GM18526 (cell line): ENCODE results near the gene NDUFV3.
A peak's percentile ranks its signal among the peaks of the same experiment; 100 is the strongest.

Source experiments
- POLR2A ChIP-seq: IDR thresholded peaks from 3 replicates; pipeline ENCODE4 v1.6.1; 2011; ENCODE audit not compliant: insufficient read length; ENCODE audit errors: extremely low read depth

Gene NDUFV3

DNA sequence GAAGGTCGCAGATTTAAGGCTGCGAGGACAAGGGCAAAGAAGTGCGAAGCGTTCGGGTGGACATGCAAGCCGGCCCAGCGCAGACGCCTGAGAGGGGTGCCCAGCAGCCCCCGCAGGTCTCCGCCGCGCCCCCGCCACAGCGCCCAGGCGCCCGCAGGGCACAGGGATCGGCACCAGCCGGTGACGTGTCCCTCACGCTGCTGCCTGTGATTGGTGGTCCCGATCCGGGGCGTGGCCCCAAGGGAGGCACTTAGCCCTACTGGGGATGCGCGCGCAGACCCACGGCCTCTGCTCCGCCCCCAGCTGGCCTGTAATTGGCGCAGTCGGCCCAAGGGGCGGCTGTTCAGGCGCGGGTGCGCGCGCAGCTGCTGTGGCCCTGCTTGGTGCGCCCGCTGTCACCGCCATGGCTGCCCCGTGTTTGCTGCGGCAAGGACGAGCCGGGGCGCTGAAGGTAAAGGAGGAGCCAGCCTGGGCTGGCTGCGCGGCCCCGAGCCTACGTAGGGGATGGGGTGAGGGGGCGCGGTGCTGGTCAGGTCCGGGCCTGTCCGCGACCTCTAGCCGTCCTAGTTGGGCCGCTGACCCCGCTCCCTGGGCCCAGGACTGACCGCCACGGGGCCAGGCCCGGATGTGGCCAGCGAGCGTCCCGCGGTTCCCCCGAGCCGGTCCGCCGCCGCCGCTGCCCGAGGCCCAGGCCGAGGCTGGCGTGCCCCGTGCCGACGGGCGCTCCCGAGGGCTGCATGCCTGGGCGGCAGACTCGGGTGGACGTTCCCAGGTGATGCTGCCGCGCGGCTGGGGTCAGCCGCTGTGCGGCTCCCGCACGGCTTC is at the start of gene NDUFV3:
TSS of gene NDUFV3 (plus strand) at position 379 of the 825 bp plus-strand sequence. CDS start at position 404, 25 bp downstream.
- peak; percentile 93 for TF ChIP-seq POLR2A

DNA sequence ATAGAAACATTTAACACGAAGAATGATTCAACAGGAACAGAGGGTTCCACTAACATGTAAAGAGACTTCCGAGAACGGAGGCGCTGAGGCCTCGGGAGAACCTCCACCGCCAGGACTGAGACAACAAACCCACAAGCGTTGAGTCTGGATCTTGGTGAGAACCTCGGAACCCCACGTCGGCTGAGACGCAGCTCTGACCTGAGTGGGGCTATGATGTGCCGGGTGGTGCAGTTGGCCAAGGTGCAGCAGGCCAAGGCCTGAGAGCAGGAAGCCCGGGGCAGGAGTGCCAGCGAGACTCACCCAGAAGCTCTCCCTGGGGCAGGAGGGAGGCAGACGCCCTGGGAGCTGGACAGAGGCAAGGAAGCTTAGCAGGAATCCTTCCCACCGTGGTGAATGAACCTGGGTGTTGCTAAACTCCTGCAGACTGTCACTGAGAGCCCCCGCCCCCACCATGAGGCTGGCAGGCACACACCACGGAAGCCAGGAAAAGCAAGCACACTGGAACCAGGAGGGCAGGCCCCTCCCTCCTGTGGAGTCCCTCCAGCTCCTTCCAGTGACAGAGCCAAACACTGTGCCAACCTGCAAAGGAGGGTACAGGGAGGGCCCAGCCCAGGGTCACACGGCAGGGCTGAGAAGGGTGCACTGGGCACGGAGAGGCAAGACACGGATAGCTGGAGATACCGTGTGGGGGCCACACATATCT is 48.5 kb upstream of the NDUFV3 start:
- TF ChIP-seq POLR2A: no peak

DNA sequence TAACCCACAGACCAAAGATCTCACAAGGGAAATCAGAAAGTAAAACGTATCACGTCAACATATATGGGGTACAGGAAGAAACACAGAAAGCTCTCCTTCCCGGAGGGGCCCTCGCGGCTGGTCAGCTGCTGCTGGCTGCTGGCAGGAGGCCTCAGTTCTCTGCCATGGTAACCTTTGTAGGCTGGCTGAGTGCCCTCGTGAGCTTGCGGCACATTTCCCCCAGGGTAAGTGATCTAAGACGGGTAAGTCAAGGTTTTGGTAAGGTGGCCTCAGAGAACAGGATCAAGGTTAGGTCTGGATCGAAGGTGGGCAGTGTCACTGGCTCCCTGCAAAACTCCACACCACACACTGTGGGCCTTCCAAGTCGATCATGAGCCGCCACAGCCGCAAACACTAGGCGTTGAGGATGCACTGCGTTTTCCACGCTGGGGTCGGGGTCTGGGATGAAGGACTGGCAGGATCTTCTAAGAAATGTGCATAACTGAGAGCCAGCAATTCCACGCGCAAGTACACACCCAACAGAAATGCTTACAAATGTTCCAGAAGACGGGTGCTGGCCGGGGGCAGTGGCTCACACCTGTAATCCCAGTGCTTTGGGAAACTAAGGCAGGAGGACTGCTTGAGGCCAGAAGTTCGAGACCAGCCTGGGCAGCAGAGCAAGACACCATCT is 47.7 kb upstream of the NDUFV3 start:
- no peak for TF ChIP-seq POLR2A

- no peak for TF ChIP-seq POLR2A
Measured at GRCh38 chr21:42846221-42846620, 46.9 kb upstream of the NDUFV3 start.

DNA sequence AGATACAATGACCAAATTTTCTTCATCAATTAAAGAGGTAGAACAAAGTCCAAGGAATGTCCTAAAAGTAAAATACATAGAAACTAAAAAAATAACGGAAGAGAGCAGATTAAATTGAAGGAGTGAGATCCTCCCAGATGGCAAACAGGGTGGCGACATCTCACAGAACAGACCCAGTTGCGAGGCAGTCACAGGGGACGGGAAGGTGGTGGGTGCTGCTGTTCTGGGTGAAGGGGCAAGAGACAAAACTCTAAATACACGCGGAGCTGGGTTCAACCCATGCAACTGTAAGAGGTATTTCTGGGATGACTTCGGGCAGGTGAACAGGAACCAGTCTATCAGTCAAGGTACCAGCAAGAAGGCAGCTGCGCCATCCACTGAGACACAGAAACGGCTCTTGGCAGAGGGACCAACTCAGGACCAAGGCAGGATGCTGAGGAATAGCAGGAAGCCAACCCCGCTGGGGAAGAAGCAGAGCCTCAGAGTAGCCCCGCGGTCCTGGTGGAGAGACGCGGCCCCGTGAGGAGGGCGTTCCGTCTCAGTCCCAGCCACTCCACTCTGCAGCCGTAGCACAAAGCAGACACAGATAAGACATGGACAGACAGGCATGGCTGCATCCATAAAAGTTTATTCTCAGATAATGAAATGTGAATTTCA is 45.9 kb upstream of the NDUFV3 start:
- no peak for TF ChIP-seq POLR2A

DNA sequence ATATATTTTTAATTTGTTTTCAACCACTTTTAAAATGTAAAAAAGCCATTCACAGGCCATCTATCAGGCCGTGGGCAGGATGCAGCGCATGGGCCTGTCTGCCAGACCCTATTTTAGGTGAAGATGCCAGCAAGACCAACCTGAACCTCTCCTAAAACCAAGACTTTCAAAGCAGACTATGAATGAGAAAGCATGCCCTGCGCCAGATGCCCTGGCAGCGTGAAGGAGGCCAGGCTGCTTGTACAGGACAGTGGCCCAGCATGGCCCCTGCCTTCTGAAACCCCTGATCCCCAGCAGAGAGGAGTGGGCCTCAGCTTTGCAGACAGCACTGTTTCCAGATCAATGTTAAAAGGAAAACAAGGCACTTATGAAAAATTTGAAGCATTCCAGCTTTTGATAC is 45.4 kb upstream of the NDUFV3 start:
- TF ChIP-seq POLR2A: no peak

DNA sequence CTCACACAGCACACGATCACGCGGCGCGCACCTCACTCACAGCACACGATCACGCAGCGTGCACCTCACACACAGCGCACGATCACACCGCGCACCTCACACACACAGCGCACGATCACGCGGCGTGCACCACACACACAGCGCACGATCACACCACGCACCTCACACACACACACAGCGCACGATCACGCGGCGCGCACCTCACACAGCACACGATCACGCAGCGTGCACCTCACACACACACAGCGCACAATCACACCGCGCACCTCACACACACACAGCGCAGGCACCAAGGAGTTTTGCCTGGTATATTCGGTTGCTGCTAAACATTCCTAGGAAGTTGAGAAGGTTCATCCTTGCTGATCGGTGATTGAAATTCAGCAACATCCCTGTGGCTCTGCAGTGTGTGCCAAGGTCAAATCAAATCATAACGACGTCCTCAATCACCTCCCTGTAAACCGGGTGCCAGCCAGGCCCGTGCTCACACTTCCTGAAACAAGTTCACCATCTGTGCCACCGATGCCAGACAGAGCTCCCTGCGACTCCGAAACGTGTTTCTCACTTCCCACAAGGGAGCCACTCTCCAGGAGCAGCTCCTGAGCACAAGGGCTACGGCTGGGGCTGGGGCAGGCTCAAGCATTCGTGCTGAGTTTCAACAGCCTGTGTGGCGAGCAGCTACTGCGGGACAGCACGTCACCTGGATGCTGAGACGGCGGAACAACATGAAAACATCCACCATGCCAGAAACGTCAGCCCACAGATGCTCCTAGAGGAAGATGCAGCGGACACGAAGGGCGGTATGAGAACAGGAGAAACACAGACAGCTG is 44.0 kb upstream of the NDUFV3 start:
- TF ChIP-seq POLR2A: no peak

GRCh38 chr21:42849759-42850412 is 43.2 kb upstream of the NDUFV3 start:
- no peak for TF ChIP-seq POLR2A

DNA sequence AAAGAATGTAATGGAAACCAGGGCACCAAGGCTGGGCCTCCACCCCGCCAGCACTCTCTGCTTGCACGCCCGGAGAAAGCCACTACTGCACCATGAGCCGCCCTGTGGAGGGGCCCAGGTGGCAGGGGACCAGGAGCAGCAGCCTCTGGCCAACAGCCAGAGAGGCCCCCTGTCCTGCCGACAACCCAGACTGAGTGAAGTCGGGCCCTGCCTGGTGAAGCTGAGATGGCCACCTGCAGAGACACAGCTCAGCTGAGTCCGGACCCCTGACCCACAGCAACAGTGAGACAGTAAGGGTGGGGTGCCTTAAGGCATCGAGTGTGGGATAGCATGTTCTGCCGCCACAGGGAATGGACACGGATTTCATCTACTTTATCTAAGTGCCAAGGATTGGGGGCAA is 42.6 kb upstream of the NDUFV3 start:
- TF ChIP-seq POLR2A: no peak

GRCh38 chr21:42850866-42851391 is 42.2 kb upstream of the NDUFV3 start:
- TF ChIP-seq POLR2A: no peak

GRCh38 chr21:42851812-42852665 is 41.1 kb upstream of the NDUFV3 start:
- no peak for TF ChIP-seq POLR2A

GRCh38 chr21:42852925-42853570 is 40.1 kb upstream of the NDUFV3 start:
- no peak for TF ChIP-seq POLR2A
